RCC 7860 (cell line): ENCODE data around the gene LRRFIP1.
"Not testable (repeated sequence)": the region's sequence is repeated elsewhere in the genome, so short reads cannot be mapped to it uniquely, and the experiment has no call there.

Source experiments
- DNase-seq: peaks from one replicate; pipeline ENCODE4 v3.0.0-alpha.2; 2015; ENCODE audit warnings: low spot score
- FAIRE-seq: peaks from 2 replicates; lab custom pipeline; 2012; peaks lifted over from hg19 to GRCh38; lab: Jason Lieb, UNC

LRRFIP1 gene

DNA sequence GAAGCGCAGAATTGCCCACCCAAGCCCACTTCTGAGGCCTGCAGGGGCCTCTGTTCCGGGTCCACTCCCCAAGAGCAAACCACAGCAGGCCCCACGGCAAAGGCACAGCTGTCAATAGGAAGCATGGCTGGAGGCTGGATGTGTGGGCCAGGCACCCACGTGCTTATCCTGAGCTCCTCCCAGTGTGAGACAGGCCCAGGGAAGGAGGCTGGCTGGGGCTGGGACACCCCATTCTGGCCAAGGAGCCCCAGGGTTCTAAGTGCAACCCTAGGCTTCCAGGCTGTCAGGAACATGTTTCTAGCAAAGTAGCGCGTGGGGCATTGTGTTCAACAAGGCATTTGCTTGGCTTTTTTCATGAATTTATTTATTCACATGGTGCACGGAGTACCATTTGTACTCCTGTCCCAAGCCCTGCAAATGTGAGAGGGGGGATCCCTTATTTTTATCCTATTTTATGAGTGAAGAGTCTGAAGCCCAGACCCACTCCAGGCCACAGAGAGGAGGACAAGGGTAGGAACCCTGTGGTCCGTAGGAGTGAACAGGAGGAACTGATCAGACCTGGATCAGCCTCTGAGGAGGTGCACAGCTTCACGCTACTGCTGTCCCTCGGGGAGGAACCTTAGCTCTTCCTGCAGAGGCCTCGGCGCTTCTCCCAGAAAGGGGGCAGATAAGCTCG lies 30.7 kb upstream of the LRRFIP1 start:
- FAIRE-seq (no peak), DNase-seq (no peak)

DNA sequence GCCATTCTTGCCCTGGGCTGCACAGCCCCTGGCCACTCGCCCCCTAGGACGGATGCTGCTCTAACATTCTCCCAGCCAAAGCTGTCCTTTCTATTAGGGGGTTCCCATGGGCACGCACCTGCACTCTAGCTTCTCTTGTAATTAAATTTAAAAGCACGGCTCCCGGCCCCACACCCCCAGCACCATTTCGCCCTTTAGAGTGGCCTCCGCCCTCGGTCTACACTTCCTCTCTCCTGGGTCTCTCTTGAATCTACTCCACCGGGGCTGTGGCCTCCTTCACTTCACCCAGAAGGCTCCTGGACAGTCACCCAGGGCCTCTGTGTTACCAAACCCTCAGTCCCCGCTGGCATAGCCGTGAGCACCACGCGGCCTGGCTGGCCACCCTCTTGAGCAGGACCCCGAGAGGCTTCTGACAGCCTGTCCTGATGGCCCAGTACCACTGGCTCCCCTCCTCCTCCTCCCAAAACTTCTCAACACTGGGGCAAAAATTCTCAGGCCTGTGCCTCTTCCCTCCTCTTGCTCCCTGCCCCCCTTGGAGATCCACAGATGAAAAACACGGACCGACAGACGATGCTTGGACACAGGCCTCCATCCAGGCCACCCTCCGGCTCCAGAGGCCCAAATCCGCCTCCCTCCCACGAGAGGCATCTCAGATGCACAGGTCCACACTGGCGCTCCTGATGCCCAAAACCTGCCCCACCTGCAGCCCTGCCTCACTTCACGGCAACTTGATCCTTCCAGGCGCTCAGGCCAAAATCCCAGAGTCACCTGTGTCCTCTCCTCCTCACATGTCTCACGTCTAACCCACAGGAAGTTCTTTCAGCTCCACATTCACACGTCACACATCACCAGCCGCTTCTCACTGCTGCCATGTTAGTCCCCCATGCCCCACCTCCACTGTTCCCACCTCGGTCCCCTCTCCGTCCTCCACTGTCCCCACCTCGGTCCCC lies 29.9 kb upstream of the LRRFIP1 start:
- FAIRE-seq (no peak), DNase-seq (no peak)

DNA sequence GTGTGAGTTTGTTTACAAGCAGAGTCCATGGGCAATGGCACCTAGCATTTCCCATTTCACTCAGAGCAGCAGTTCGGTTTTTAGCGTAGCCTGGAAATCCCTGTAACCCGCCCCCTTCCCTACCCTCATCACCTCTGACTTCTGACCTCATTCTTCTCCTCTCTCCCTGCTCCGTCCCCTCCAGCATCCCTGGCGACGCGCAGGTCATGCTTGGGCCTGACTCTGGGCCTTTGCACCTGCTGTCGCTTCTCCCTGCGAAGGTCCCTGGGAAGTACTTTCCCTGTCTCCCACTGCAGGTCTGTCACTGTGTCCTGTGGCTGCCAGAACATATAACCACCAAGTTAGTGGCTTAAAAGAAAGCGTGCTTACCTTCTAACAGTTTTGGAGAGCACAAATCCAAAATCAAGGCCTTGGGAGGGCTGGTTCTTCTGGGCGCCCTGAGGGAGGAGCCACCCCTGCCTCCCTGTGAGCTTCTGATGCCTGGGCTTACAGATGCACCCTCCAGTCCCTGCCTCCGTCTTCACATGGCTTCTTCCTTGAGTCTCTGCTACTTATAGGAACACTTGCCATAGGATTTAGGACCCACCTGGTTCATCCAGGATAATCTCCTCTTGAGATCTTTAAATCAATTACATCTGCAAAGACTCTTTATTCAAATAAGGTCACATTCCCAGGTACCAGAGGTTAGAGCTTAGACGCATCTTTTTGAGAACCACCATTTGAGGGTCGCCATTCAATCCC lies 28.7 kb upstream of the LRRFIP1 start:
- FAIRE-seq (no peak), DNase-seq (no peak)

DNA sequence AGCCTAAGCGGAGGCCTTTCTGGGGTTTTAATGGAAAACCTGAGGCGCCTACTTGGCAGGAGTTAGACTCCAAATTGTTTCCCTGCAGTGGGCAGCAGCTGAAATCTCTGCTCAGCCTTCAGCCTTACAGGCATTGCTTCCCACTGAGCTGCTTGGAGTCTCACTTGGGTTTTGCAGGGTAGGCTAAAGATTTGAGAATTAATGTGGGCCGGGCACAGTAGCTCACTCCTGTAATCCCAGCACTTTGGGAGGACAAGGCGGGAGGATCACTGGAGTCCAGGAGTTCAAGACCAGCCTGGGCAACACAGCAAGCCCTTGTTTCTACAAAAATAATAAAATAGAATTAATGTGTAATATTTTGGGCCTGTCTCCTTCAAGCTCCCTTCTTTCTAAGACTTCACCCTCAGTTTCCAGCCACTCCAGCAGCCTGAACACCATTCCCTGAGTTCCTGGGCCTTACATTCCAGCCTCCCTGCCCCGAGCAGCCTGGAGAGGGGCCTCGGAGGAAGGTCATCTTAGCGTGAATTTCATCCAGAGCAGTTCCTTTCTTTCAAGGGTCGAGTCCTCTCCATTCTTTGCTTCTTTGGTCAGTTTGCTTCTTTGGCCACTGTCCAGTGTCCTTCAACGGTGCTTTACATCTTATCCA lies 27.8 kb upstream of the LRRFIP1 start:
- FAIRE-seq = no peak
- no peak for DNase-seq

DNA sequence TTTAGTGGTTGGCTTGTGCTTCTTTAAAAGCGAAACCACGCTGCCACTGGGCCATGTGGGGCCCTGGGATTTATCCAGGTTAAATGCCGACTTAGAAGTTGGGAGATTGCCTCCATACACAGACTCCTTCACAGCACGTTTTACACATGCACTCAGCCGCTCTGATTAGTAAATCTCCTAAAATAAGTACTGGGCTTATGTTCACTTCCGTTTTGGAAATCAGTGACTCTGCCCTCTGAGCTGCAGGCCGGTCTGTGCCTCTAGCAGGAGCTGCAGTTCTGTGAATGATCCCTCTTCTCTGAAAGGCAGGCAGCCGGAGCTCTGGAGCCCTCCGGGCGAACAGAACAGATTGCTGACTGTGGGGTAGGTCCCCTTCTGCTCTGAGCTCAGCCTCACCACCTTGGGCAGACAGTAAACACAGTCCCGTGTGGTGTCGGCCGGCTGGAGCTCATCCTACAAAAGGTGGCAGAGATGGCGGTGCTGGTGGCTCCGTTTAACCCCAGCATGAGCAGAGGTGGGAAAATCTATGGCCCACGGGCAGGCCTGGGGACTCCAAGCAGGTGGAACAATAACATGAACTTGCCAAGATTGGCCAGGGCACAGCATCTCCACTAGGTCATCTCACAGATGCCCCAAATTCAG lies 27.1 kb upstream of the LRRFIP1 start:
- no peak for FAIRE-seq
- DNase-seq = no peak

DNA sequence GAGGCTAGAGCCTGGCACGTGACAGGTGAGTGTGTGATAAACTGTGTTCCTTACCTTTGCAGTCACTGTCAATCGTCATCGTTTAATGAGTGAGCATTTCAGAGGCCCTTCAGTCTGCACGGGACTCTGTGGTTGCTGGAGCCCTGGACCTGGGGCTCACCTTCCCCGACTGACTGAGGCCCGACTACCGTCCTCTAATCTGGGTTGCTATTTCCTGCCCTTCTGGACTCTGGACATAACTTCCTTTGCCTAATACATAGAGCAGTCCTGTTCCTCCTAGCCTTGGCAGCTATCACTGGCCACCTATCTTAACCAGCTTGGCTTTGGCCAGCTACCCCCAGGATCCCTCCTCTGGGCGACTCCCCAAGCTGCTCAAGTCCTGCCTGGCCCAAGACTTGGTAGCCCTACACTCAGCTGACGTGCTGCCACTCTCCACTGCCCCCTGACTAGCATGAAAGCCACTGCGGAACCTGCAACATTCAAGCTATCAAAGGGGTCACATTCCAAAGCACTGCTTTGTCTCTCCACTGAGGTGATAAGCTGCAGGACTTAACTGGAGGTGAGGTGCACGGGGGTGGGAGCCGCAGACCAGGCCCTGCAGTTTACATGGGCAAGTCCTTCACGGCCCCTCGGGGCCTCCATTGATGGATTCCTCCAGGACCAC lies 25.8 kb upstream of the LRRFIP1 start:
- FAIRE-seq (no peak), DNase-seq (no peak)

DNA sequence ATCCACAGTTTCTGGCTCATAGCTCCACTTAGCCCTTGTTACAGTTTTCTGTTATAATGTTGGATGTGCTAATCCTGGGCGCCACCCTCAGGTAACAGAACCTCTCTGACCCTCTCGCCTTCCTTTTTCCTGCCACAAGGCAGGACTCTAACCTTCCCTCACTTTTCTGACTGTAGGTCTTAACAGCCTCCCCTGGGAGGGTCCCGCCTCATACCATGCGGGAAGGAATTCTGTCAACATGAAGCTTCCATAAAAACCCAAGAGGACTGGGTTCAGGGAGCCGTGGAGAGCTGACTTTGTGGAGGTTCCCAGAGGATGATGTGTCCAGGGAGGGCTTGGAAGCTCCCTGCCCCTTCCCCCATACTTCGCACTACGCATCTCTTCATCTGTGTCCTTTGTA lies 25.0 kb upstream of the LRRFIP1 start:
- FAIRE-seq = no peak
- no peak for DNase-seq

DNA sequence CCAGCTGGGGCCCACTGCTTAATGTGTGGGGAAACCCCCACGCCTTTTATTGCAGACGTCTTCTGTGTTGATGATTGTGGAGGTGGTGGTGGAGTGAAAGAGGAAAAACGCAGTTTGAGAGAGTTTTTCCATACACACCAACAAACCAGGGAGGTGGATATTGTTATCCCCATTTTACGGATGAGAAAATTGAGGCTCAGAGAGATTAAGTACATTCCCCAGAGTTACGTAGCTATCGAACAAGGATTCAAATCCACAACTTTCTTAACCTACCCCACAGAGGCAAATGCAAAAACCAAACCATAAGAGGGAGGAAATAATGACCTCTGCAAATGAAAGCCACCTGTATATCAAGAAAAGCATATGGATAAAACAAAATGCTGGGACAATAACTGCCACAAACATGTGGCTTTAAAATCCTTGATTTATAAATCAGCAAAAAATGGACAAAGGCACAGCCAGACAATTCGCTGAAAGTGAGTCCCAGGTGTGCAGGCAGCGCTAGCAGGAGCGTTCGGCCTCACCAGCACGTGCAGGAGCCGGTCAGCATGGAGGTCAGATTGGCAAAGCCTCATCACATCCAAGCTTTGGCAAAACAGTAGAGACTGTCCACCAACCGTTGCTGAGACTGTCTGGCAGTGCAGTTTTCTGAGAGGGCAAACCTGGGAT lies 24.2 kb upstream of the LRRFIP1 start:
- no peak for DNase-seq

DNA sequence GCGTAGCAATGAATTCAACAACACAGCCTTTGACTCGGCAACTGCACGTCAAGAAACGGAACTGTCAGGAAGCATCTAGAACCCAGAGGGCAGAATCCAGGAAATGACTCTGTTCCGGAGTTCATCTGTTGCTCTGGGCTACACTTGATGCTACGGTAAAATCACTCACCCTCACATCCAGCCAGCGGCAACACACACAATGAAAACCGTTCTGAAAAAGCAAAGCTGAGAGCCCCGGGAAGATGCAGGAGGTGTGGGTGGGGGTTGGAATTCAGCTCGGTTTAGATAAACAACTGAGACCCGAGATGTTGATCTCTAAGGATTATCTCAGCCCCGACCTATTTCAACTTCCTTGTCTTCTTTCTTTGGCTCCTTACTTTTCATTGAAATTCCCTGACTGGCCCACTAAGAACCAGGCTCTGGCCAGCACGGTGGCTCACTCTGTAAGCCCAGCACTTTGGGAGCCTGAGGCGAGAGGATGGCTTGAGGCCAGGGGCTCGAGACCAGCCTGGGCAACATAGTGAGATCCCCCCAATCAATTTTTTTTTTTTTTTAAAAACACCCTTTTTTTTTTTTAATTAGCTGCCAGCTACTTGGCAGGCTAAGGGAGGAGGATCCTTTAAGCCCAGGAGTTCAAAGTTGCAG lies 23.5 kb upstream of the LRRFIP1 start:
- no peak for FAIRE-seq
- no peak for DNase-seq

More for the DNA sequence above, 24.2 kb upstream of the LRRFIP1 start:
- no peak for FAIRE-seq

DNA sequence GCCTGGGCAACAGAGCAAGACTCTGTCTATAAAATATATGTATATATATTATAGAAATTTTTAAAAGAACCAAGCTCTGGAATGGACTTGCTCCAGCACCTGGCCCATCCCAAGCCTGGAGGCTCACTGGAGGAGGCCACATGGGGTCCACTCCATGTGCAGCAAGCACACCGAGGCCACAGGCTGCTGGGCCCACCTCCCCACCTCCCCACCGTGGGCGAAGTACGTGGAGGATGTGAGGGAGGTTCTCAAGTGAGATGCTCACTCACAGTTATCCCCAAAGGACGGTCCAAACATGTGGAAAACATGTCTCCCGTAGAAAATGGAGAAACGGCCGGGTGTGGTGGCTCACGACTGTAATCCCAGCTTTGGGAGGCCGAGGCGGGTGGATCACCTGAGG lies 23.0 kb upstream of the LRRFIP1 start:
- FAIRE-seq = no peak
- no peak for DNase-seq

DNA sequence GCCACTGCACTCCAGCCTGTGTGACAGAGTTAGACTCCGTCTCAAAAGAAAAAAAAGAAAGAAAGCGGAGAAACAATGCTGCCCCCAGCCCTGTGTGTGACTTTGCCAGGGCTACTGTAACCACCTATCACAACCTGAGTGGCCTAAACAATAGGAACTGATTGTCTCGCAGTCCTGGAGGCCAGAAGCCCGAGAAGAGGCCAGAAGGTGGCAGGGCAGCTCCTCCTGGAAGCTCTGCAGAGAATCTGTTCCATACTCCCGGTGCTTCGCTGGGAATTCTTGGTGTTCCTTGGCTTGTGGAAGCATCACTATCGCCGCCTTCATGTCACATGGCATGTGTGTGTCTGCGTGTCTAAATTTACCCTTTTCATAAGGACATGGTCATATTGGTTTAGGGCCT lies 22.4 kb upstream of the LRRFIP1 start:
- DNase-seq (no peak), FAIRE-seq (no peak)

DNA sequence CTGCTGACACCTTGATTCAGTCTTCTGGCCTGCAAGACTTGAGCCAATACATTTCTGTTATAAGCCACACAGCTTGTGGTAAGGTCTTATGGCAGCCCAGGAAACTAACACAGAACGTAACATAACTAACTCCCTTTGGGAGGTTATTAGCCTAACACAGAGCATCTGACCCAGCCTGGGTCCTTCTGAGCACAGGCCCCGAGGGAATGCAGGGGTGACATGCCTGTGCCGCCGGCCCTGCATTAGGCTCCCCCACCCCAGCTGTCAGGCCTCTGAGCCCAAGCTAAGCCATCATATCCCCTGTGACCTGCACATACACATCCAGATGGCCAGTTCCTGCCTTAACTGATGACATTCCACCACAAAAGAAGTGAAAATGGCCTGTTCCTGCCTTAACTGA lies 20.9 kb upstream of the LRRFIP1 start:
- not testable (repeated sequence) for DNase-seq, FAIRE-seq

DNA sequence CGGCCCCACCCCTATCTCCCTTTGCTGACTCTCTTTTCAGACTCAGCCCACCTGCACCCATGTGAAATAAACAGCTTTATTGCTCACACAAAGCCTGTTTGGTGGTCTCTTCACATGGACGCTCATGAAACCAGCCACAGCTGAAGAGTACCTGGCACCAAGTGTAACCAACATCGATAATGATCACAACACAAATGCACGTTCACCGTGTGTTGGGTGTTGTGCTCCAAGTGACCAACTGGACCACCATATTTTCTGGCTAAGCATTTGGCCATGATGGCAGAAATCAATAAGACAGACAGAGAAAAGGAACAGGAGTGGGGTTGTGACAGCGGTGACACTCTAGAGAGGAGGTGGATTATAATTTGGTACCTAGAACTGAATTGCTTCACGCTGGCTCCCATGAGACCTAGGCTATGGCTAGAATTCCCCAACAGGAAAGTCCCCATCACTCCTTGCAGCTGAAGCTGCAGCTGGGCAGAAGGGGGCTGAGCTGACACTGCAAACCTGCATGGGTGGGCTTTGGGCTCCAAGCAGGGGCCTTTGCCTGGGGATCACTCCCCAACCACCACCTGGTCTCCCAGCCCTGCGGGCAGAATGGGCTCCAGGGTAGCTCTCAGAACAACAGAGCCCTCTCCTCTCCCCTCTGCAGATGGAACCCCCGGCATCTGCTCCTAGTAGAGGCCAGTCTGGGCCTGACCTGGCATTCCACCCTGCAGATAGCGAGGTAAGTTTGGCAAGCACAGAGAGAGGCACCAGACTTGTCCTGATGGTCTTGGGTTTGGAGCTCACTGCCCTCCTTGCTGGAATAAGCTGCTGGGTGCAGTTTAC lies 14.6 kb upstream of the LRRFIP1 start:
- DNase-seq = no peak
- FAIRE-seq = no peak

DNA sequence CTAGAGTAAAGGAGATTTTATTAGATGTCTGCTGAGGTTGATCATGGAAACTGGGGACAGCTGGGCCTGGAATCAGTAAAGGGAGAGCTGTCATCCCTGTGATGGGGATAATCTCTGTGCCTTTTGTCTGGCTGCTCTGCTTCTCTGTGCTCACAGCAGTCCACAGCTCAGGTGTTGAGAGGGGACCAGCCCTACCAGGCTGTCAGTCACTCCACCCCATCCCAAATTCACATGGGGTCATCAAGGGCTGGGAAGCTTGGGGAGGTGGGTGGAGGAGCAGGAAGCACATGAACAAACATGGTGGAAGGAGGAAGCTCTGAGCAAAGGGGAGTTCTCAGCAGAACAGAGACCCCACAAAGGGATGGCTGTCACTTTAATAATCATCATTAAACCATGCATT lies 13.7 kb upstream of the LRRFIP1 start:
- DNase-seq (no peak), FAIRE-seq (no peak)

DNA sequence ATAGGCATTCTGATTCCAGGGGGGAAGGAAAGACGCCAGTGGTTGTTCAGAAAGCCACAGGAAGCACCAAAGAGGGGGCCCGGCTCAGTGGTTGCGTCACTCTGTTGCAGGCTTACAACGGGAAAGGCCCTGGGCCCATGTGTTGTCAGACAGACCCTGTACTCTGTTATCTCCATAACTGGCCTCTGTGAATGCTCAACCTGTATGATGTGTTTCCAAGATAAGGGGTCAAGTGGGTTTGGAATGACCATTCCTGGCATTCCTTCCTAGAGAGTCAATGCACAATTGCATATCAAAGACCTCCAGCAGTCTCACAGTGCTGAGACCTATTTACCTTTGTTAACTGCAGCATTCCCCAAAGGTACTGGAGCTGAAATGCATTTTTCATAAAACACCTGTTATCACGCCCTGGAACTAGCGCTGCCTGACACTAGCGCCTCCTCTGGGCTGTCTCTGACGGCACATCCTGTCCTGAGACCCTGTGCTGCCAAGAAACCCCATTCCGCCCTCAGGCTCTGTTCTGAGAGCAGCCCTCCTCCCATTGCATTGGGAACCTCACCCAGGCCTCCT lies 13.2 kb upstream of the LRRFIP1 start:
- DNase-seq (peak; percentile 99), FAIRE-seq (peak; percentile 28)

DNA sequence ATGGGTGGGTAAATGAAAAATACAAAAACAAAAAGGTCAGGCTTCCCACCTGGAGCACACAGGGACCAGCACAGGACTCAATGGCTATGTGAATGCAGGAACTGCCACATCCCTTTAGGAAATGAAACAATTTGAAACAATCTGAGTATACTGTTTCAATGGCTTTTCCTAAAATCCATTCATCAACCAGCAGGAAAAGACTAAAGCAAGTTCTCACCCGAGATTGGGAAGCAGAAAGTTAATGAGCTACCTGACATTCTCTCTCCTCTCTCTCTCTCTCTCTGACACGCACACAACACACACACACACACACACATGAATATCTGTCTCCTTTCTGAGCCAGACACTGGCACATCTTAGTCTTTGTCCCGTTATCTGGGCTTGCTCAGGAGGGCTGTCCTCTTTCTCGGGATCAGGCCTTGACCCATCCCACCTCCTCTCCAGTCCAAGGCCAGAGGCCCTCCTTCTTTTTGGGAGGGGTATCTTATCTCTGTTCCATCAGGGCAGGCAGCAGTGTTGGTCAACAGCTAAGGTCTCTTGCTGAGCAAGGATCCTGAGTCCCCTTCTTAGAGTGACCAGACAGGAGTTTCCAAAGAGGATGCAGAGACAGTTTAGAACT lies 11.6 kb upstream of the LRRFIP1 start:
- DNase-seq = no peak
- no peak for FAIRE-seq

DNA sequence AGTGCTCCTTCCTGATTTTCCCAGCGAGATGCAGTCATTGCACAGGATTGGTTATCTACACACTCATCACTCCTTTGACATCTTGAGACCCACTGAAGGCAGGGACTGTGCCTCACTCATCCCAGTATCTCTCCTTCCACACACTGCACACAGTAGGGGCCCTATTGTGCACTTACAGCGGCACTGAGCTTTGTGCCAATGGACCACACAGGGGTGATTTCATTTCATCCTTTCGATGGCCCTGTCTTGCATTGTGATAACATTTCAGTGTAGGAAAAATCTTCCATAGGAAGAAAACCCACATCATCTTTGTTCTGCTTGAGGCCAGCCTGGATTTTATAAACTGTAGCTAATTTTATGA lies 11.0 kb upstream of the LRRFIP1 start:
- DNase-seq = no peak
- FAIRE-seq = no peak
